Right lobe of liver (tissue), 4 donors: ENCODE data around the gene MYH9.

ENCODE experiments used
- CTCF ChIP-seq, 4 donors: fragments of 200-600 bp in 3 of 4; fragments of 450-650 bp in 1 of 4; IDR thresholded peaks; one replicate each; pipeline versions ENCODE4 v1.5.1 to v1.8.0; 2016 to 2022; ENCODE audit warnings: antibody characterized with exemption in 4 of 4, mild to moderate bottlenecking in 2 of 4
- POLR2A ChIP-seq: fragments of 450-650 bp; IDR thresholded peaks from one replicate; pipeline ENCODE4 v1.6.1; 2017; ENCODE audit warnings: antibody characterized with exemption, mild to moderate bottlenecking
- donor health status: DM: no; HTN: no; CAD: no.
- donor health status: DM: no; HTN: no; CAD: no.
- donor health status: DM: no; HTN: yes; CAD: no.

GRCh38 chr22:36317658-36318271, 70.0 kb downstream of the MYH9 start:
- TF ChIP-seq CTCF (IDR thresholded peaks at IDR 0.05) (no peak), POLR2A (no peak)
